ENCODE measurements around the gene FBXO11. TPM values are rescaled to one million over a fixed set of nuclear protein-coding genes. Genes with fewer than 3 reads are reported as not detected.

FBXO11 gene
- total and polyA plus RNA-seq, 2 donors (not counting 1 experiment from before 2014, with no cell fraction given) = 37.7 to 81.6 TPM

DNA sequence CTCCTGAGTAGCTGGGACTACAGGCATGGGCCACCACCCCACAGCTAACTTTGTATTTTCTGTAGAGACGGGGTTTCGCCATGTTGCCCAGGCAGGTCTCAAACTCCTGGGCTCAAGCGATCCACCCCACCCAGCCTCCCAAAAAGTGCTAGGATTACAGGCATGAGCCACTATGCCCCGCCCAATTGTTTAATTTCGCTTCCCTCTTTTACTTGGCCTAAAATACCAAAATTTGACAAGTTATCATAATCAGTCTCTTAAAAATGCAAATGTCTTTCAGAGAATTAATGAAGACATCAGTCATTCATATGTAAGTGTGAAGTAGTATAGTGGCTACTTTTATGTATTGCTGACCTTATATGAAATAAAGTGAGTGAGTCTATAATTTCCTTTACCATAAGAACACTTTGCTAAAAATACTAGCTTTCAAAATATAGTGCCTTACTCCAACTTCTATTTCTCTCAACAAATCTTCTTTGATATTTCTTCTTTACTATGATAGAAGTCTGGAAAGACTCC lies 9.8 kb downstream of the FBXO11 start:
- H2AFZ ChIP-seq (ENCODE audit: low read length) = no peak overlapping the region
- no peak overlapping the region for H3K4me3 ChIP-seq (replicated peaks in 1 of 4; ENCODE audit: control extremely low read depth in 1 of 4, insufficient read depth in 1 of 4, low read depth in 3 of 4, low read length in 4 of 4)
- H3K9ac ChIP-seq (ENCODE audit: insufficient read depth, low read length) = no peak overlapping the region
- DNase-seq (ENCODE audit: low read depth in 2 of 2) = no peak
- H3K36me3 ChIP-seq (ENCODE audit: control insufficient read depth, insufficient read depth, low read length) = no peaks in the 10 kb centered on the region
- no peak overlapping the region for H3K4me2 ChIP-seq (ENCODE audit: extremely low read depth, insufficient read depth, low read length)
- no peaks in the 10 kb centered on the region for H3K9me3 ChIP-seq (ENCODE audit: control insufficient read depth, insufficient read depth, low read depth, low read length)
- no peaks in the 10 kb centered on the region for H3K27me3 ChIP-seq (ENCODE audit: control insufficient read depth, insufficient read depth, low read length)
- TF ChIP-seq EZH2 (IDR thresholded peaks at IDR 0.05; ENCODE audit: low read length, missing control alignments) = no peak
- TF ChIP-seq, protein P1, sequence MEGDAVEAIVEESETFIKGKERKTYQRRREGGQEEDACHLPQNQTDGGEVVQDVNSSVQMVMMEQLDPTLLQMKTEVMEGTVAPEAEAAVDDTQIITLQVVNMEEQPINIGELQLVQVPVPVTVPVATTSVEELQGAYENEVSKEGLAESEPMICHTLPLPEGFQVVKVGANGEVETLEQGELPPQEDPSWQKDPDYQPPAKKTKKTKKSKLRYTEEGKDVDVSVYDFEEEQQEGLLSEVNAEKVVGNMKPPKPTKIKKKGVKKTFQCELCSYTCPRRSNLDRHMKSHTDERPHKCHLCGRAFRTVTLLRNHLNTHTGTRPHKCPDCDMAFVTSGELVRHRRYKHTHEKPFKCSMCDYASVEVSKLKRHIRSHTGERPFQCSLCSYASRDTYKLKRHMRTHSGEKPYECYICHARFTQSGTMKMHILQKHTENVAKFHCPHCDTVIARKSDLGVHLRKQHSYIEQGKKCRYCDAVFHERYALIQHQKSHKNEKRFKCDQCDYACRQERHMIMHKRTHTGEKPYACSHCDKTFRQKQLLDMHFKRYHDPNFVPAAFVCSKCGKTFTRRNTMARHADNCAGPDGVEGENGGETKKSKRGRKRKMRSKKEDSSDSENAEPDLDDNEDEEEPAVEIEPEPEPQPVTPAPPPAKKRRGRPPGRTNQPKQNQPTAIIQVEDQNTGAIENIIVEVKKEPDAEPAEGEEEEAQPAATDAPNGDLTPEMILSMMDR (conservative IDR thresholded peaks at IDR 0.05 in 1 of 2, IDR thresholded peaks at IDR 0.05 in 1 of 2; ENCODE audit: low read depth in 1 of 2, low read length in 2 of 2) = no peak
- no peak overlapping the region for H3K27ac ChIP-seq (ENCODE audit: insufficient read depth, low read length)
- peaks cover 3% of the 10 kb centered on the region for H3K4me1 ChIP-seq (ENCODE audit: control insufficient read depth, extremely low read depth, insufficient read depth, low read length)
- peaks cover 97% of the 10 kb centered on the region for H3K79me2 ChIP-seq (ENCODE audit: control insufficient read depth, insufficient read depth, low read length)
- no peaks in the 10 kb centered on the region for H4K20me1 ChIP-seq (ENCODE audit: control insufficient read depth, extremely low read depth, insufficient read depth, low read length)

DNA sequence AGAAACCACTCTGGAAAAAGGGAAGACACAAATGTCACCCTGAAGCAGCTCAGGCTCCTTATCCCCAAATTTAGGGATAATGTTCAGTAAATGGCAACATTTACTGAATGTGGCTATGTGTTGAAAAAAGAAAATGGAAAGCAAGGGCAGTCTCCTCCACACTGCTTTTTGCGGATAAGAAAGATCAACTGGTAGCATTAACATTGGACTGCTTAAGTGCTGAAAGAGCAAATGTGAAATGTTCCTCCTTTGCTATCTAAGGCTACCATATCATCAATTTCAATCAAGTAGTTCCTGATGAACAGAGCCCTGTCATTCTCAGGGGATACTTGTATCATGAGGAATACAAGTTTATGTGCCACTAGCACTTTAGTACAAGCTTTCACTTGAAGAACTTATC lies 12.5 kb downstream of the FBXO11 start:
- Histone ChIP-seq H3K4me2 (ENCODE audit: extremely low read depth, insufficient read depth, low read length) (no peak overlapping the region), H3K27me3 (ENCODE audit: control insufficient read depth, insufficient read depth, low read length) (no peaks in the 10 kb centered on the region), H3K9ac (ENCODE audit: insufficient read depth, low read length) (no peak overlapping the region), H4K20me1 (ENCODE audit: control insufficient read depth, extremely low read depth, insufficient read depth, low read length) (no peaks in the 10 kb centered on the region), H3K4me3 (replicated peaks in 1 of 4; ENCODE audit: control extremely low read depth in 1 of 4, insufficient read depth in 1 of 4, low read depth in 3 of 4, low read length in 4 of 4) (no peak overlapping the region), H2AFZ (ENCODE audit: low read length) (no peak overlapping the region), H3K36me3 (ENCODE audit: control insufficient read depth, insufficient read depth, low read length) (no peaks in the 10 kb centered on the region), H3K27ac (ENCODE audit: insufficient read depth, low read length) (no peak overlapping the region), H3K4me1 (ENCODE audit: control insufficient read depth, extremely low read depth, insufficient read depth, low read length) (peaks cover 3% of the 10 kb centered on the region), H3K79me2 (ENCODE audit: control insufficient read depth, insufficient read depth, low read length) (peaks cover 98% of the 10 kb centered on the region), H3K9me3 (ENCODE audit: control insufficient read depth, insufficient read depth, low read depth, low read length) (no peaks in the 10 kb centered on the region)
- TF ChIP-seq EZH2 (IDR thresholded peaks at IDR 0.05; ENCODE audit: low read length, missing control alignments) = no peak
- TF ChIP-seq, protein P1 (conservative IDR thresholded peaks at IDR 0.05 in 1 of 2, IDR thresholded peaks at IDR 0.05 in 1 of 2; ENCODE audit: low read depth in 1 of 2, low read length in 2 of 2) = no peak
- no peak for DNase-seq (ENCODE audit: low read depth in 2 of 2)

DNA sequence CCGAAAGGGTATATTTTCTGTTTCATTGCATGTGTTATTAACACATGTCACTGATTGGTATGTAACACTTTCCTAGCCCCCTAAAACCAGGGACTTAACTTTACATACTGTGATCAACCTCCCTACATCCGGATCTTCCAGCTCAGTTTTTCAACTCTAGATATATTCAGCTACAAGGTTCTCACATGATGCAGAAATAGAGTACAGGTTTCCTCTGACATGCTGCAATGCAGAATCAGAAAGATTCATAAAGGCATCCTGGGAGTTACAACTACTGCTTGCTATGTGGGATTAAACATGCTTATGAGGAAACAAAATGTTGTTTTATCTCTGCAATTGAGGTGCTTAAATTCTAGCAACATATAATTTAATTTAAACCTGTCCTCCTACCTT lies 14.0 kb downstream of the FBXO11 start:
- TF ChIP-seq, protein P1 (conservative IDR thresholded peaks at IDR 0.05 in 1 of 2, IDR thresholded peaks at IDR 0.05 in 1 of 2; ENCODE audit: low read depth in 1 of 2, low read length in 2 of 2) = no peak
- no peak for TF ChIP-seq EZH2 (IDR thresholded peaks at IDR 0.05; ENCODE audit: low read length, missing control alignments)
- H3K9me3 ChIP-seq (ENCODE audit: control insufficient read depth, insufficient read depth, low read depth, low read length) = no peaks in the 10 kb centered on the region
- H2AFZ ChIP-seq (ENCODE audit: low read length) = no peak overlapping the region
- peaks cover 98% of the 10 kb centered on the region for H3K79me2 ChIP-seq (ENCODE audit: control insufficient read depth, insufficient read depth, low read length)
- H3K4me2 ChIP-seq (ENCODE audit: extremely low read depth, insufficient read depth, low read length) = no peak overlapping the region
- H3K36me3 ChIP-seq (ENCODE audit: control insufficient read depth, insufficient read depth, low read length) = no peaks in the 10 kb centered on the region
- no peak overlapping the region for H3K4me3 ChIP-seq (replicated peaks in 1 of 4; ENCODE audit: control extremely low read depth in 1 of 4, insufficient read depth in 1 of 4, low read depth in 3 of 4, low read length in 4 of 4)
- H3K4me1 ChIP-seq (ENCODE audit: control insufficient read depth, extremely low read depth, insufficient read depth, low read length) = peaks cover 3% of the 10 kb centered on the region
- H3K27ac ChIP-seq (ENCODE audit: insufficient read depth, low read length) = no peak overlapping the region
- no peak overlapping the region for H3K9ac ChIP-seq (ENCODE audit: insufficient read depth, low read length)
- H3K27me3 ChIP-seq (ENCODE audit: control insufficient read depth, insufficient read depth, low read length) = no peaks in the 10 kb centered on the region
- no peaks in the 10 kb centered on the region for H4K20me1 ChIP-seq (ENCODE audit: control insufficient read depth, extremely low read depth, insufficient read depth, low read length)
- no peak for DNase-seq (ENCODE audit: low read depth in 2 of 2)

All from fibroblast of lung (primary cell).